Right lobe of liver (tissue), 4 donors: ENCODE measurements around the gene FHIT.

Source experiments
- CTCF ChIP-seq, 4 donors: fragments of 200-600 bp in 3 of 4; fragments of 450-650 bp in 1 of 4; IDR thresholded peaks; one replicate each; pipeline versions ENCODE4 v1.5.1 to v1.8.0; 2016 to 2022; ENCODE audit warnings: antibody characterized with exemption in 4 of 4, mild to moderate bottlenecking in 2 of 4
- POLR2A ChIP-seq: fragments of 450-650 bp; IDR thresholded peaks from one replicate; pipeline ENCODE4 v1.6.1; 2017; ENCODE audit warnings: antibody characterized with exemption, mild to moderate bottlenecking
- donor health status: DM: no; HTN: no; CAD: no.
- donor health status: DM: no; HTN: no; CAD: no.
- donor health status: DM: no; HTN: yes; CAD: no.

DNA sequence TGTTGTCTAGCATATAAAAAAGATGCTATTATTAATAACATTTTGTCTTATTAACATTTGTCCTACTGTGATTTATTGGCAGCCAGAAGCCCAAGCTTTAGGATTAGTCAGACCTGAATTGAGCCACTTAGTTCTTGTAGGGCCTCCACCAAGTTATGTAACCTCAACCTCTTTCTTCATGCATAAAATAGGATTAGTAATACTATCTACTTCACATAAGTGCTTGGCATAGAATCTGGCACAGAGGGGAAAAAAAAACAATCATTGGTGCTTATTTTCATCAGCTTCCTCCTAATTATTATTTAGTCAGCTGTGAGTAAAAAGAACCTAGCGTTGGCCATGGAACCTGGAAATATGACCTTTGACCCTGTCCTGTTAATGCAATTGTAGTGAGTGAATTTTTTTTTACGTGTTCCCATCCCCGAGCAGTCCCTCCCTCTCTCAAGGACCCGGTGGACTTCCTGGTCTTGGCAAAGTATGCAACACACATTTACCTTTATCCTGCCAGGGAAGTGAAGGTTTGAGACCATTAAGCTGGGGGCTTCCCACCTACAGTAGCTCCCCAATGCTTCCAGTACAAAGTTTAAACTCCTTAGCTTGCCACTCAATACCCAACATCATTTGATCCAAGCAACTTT, 136.8 kb downstream of the FHIT start:
- TF ChIP-seq CTCF (IDR thresholded peaks at IDR 0.05): no peak
- no peak for TF ChIP-seq POLR2A
